Neuronal stem cell (in vitro differentiated cells): Measurements from ENCODE around the gene ZDHHC24.

Experiments
- DNase-seq: peaks from one replicate; pipeline ENCODE4 v3.0.0-alpha.2; 2013; ENCODE audit warnings: low spot score
- H2AFZ ChIP-seq: one replicate; pipeline ENCODE4 v1.6.1; 2013; ENCODE audit warnings: mild to moderate bottlenecking, low read length, inconsistent platforms
- H2AK5ac ChIP-seq: 2 replicates; pipeline ENCODE4 v1.6.1; 2013; ENCODE audit warnings: low read depth, mild to moderate bottlenecking, inconsistent platforms, low read length, moderate library complexity, mixed read lengths
- H2BK120ac ChIP-seq: 2 replicates; pipeline ENCODE4 v1.6.1; 2013; ENCODE audit warnings: low read depth, mild to moderate bottlenecking, inconsistent platforms, low read length, moderate library complexity, mixed read lengths
- H2BK12ac ChIP-seq: one replicate; pipeline ENCODE4 v1.6.1; 2013; ENCODE audit warnings: low read length, inconsistent platforms
- H2BK15ac ChIP-seq: 2 replicates; pipeline ENCODE4 v1.6.1; 2013; ENCODE audit warnings: mild to moderate bottlenecking, low read length, inconsistent platforms, mixed read lengths
- H2BK5ac ChIP-seq: one replicate; pipeline ENCODE4 v1.6.1; 2013; ENCODE audit warnings: inconsistent platforms, mild to moderate bottlenecking, low read length, moderate library complexity
- H3K14ac ChIP-seq: one replicate; pipeline ENCODE4 v1.6.1; 2013; ENCODE audit warnings: low read length, inconsistent platforms
- H3K18ac ChIP-seq: 2 replicates; pipeline ENCODE4 v1.6.1; 2013; ENCODE audit warnings: low read length, inconsistent platforms
- H3K23ac ChIP-seq: 2 replicates; pipeline ENCODE4 v1.6.1; 2013; ENCODE audit warnings: low read depth, mild to moderate bottlenecking, mixed read lengths, low read length, inconsistent platforms; ENCODE audit not compliant: poor library complexity
- H3K27ac ChIP-seq: replicated peaks from 3 replicates; pipeline ENCODE4 v1.5.1; 2013; ENCODE audit warnings: low read length, inconsistent platforms
- H3K27me3 ChIP-seq, 3 experiments: 2 replicates each; pipeline ENCODE4 v1.6.1; 2013; ENCODE audit warnings: low read length in 3 of 3, mild to moderate bottlenecking in 2 of 3, inconsistent platforms in 1 of 3, low read depth in 1 of 3, mixed read lengths in 1 of 3, moderate library complexity in 1 of 3; ENCODE audit not compliant: control insufficient read depth in 3 of 3, insufficient read depth in 3 of 3
- H3K36me3 ChIP-seq, 2 donors: replicated peaks in 1 of 2; 2 replicates each; pipeline ENCODE4 v1.6.1; 2013; ENCODE audit warnings: low read length in 2 of 2; ENCODE audit not compliant: control insufficient read depth in 2 of 2, insufficient read depth in 2 of 2
- H3K4ac ChIP-seq: 2 replicates; pipeline ENCODE4 v1.6.1; 2013; ENCODE audit warnings: inconsistent platforms, mild to moderate bottlenecking, low read length, moderate library complexity
- H3K4me1 ChIP-seq, 2 donors: 1 replicate in 1 of 2; 2 replicates in 1 of 2; pipeline ENCODE4 v1.6.1; 2013; ENCODE audit warnings: low read length in 2 of 2, low read depth in 1 of 2; ENCODE audit not compliant: control insufficient read depth in 2 of 2, insufficient read depth in 1 of 2
- H3K4me2 ChIP-seq: one replicate; pipeline ENCODE4 v1.6.1; 2013; ENCODE audit warnings: mild to moderate bottlenecking, low read length, inconsistent platforms; ENCODE audit not compliant: insufficient read depth, poor library complexity, severe bottlenecking
- H3K4me3 ChIP-seq, 2 donors: 2 replicates each; pipeline ENCODE4 v1.5.1; 2013; ENCODE audit warnings: low read length in 2 of 2, mild to moderate bottlenecking in 2 of 2, inconsistent platforms in 1 of 2, moderate library complexity in 1 of 2
- H3K79me1 ChIP-seq: one replicate; pipeline ENCODE4 v1.6.1; 2013; ENCODE audit warnings: low read depth, mild to moderate bottlenecking, inconsistent platforms, low read length, moderate library complexity
- H3K9ac ChIP-seq: one replicate; pipeline ENCODE4 v1.6.1; 2013; ENCODE audit warnings: mild to moderate bottlenecking, low read depth, low read length, inconsistent platforms; ENCODE audit not compliant: poor library complexity
- H3K9me3 ChIP-seq, 2 donors: replicated peaks in 1 of 2; 2 replicates each; pipeline versions ENCODE3 to v1.6.1; 2013; ENCODE audit warnings: low read length in 2 of 2, mild to moderate bottlenecking in 2 of 2, inconsistent platforms in 1 of 2, low read depth in 1 of 2, mixed read lengths in 1 of 2, moderate library complexity in 1 of 2; ENCODE audit not compliant: control insufficient read depth in 2 of 2, insufficient read depth in 1 of 2
- H4K8ac ChIP-seq: one replicate; pipeline ENCODE4 v1.6.1; 2013; ENCODE audit warnings: low read depth, mild to moderate bottlenecking, inconsistent platforms, low read length, moderate library complexity
- H4K91ac ChIP-seq: one replicate; pipeline ENCODE4 v1.6.1; 2013; ENCODE audit warnings: low read length, low read depth, mild to moderate bottlenecking, inconsistent platforms; ENCODE audit not compliant: poor library complexity
- WGBS, 2 donors: extraction: QIAGEN DNeasy Blood & Tissue Kit; methylation state at CpG; one replicate each; pipeline ENCODE4 v1.1.7; 2013; ENCODE audit warnings: missing lambda C conversion rate in 2 of 2, mixed read lengths in 1 of 2; ENCODE audit not compliant: insufficient read length in 2 of 2, insufficient replicate concordance in 1 of 2; ENCODE audit errors: extremely low coverage in 2 of 2; 5-methylcytosine and 5-hydroxymethylcytosine counted together

Gene ZDHHC24

DNA sequence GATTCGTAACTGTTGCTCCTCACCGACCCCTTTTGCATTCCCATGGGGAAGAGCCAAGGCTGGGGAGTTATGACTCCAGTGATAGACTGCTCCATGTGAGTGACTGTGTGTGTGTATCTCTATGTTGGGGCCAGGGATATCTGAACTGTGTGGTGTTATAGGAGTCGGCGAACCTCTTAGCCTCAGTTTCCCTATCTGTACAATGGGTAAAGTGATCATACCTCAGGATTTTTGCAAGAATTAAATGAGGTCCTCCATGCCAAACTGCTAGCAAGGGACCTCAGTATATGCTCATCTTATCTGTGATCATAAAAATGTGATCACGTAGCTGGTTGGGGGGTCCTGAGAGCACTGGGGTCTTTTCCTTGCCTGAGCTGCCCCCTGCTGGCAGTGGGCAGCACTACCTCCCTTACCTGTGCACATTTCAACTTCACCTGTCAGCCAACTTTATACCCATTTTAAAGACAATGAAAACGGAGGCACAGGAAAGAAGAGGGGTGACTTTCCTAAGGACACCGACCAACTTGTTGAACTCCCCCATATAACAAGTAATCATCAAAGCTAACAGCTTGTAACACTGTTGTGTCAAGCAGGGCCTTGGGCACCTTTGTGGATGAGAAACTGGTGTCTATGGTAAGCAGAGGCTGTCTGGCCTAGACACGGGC lies 67.0 kb downstream of the ZDHHC24 start:
- Histone ChIP-seq H2BK120ac (no peak overlapping the region), H3K9me3 (no peaks in the 10 kb centered on the region), H3K79me1 (peaks cover 4% of the 10 kb centered on the region), H3K4me1 (peaks cover 0 to 15% of the 10 kb centered on the region in 2 donors), H3K9ac (peak overlapping the region; percentile 91), H3K36me3 (peaks cover 13 to 38% of the 10 kb centered on the region in 2 donors), H3K27ac (no peak overlapping the region), H2BK12ac (no peak overlapping the region), H3K4ac (no peak overlapping the region), H4K8ac (no peak overlapping the region), H3K4me2 (peak overlapping the region; percentile 81), H3K27me3 (no peaks in the 10 kb centered on the region), H3K23ac (peak overlapping the region; percentile 50), H3K4me3 (peak overlapping the region; percentile 92), H2AFZ (no peak overlapping the region), H3K18ac (no peak overlapping the region), H2BK15ac (no peak overlapping the region), H4K91ac (no peak overlapping the region), H3K14ac (no peak overlapping the region), H2BK5ac (no peak overlapping the region), H2AK5ac (peak overlapping the region; percentile 95)
- WGBS, 2 donors, result no CpG with 5 or more reads among the region's 8 CpGs
- no peak for DNase-seq

DNA sequence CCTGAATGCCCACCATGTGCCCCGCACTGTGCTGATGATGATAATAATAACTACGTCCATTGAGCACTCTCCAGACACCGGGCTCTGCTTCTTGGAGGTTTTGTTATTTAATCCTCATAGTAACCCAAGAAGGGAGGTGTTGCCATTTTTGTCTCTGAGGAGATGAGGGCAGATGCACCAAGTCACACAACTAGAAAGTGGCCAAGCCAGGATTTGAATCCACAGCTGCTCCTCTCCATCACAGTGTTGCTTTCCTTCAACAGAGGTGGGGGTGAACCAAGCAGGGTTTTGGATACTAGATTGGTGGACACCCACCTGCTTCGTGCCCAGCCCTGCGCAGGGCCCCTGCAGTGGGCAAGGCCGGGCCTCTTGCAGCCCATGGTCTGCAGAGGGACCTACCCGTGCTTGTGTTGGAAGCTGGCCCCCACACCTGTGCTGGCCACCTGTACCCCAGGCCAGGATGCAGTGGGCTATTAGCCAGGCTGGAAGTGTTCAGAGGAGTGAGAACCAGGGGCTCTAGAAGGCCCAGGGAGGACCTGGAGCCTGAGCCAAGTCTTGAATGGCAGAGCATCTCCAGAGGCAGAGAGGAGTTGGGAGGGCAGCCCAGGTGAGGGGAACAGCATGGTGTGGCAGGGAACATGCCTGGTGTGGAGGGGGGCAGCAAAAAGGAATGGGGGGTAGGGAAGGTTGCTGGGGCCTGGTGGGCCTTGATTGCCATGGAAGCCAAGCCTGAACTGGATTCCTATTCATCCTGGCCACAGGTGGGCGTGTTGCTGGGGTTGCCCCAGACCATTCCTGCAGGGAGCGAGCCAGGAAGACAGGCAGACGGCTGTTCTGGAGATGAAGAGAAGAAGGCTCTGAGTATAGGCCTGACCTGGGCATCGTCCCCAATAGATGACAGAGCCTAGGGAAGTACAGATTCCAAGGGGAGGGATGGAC lies 68.3 kb downstream of the ZDHHC24 start:
- Histone ChIP-seq H3K9ac (peak overlapping the region; percentile 18), H3K18ac (no peak overlapping the region), H3K27me3 (no peaks in the 10 kb centered on the region), H2AK5ac (no peak overlapping the region), H3K9me3 (no peaks in the 10 kb centered on the region), H3K4me1 (peaks cover 0 to 15% of the 10 kb centered on the region in 2 donors), H2BK120ac (no peak overlapping the region), H3K23ac (no peak overlapping the region), H3K36me3 (peaks cover 20 to 44% of the 10 kb centered on the region in 2 donors), H2BK5ac (no peak overlapping the region), H2AFZ (no peak overlapping the region), H4K91ac (no peak overlapping the region), H2BK15ac (no peak overlapping the region), H3K27ac (no peak overlapping the region), H4K8ac (no peak overlapping the region), H2BK12ac (no peak overlapping the region), H3K4me3 (no peak overlapping the region), H3K79me1 (peaks cover 4% of the 10 kb centered on the region), H3K4me2 (no peak overlapping the region), H3K4ac (no peak overlapping the region), H3K14ac (no peak overlapping the region)
- no CpG with 5 or more reads among the region's 11 CpGs for WGBS, 2 donors
- no peak for DNase-seq

DNA sequence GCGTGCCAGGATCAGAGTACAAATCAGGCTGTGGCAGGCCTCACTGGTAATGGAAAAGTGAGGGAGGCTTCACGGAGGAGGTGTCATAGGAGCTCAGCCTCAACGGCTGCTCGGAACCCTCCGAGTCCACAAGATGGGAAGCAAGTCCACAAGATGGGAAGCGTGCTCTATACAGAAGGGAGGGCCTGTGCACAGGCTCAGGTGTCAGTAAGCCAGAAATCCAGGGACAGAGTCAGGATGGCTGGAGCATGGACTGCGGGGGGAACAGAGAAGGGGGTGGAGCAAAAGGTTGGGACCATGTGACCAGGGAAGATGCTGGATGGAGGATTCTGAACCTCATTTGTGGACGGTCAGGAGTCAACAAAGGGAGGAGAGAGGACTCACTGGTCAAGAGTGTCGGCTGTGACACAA lies 69.0 kb downstream of the ZDHHC24 start:
- H3K27me3 ChIP-seq, result no peaks in the 10 kb centered on the region
- H3K36me3 ChIP-seq, result peaks cover 24 to 47% of the 10 kb centered on the region in 2 donors
- H3K4me1 ChIP-seq, result peaks cover 0 to 15% of the 10 kb centered on the region in 2 donors
- no peak overlapping the region for H3K4me2 ChIP-seq
- H4K8ac ChIP-seq, result peak overlapping the region; percentile 66
- no peak for DNase-seq
- H2BK15ac ChIP-seq, result no peak overlapping the region
- no peak overlapping the region for H3K14ac ChIP-seq
- no peak overlapping the region for H3K4me3 ChIP-seq
- H2BK12ac ChIP-seq, result no peak overlapping the region
- peak overlapping the region; percentile 53 for H3K9ac ChIP-seq
- H3K9me3 ChIP-seq, result no peaks in the 10 kb centered on the region
- no peak overlapping the region for H4K91ac ChIP-seq
- WGBS, 2 donors, result no CpG with 5 or more reads among the region's 9 CpGs
- peak overlapping the region; percentile 30 for H3K27ac ChIP-seq
- H2BK5ac ChIP-seq, result no peak overlapping the region
- no peak overlapping the region for H3K18ac ChIP-seq
- no peak overlapping the region for H3K23ac ChIP-seq
- no peak overlapping the region for H2AFZ ChIP-seq
- no peak overlapping the region for H2BK120ac ChIP-seq
- peaks cover 4% of the 10 kb centered on the region for H3K79me1 ChIP-seq
- H3K4ac ChIP-seq, result no peak overlapping the region
- H2AK5ac ChIP-seq, result peak overlapping the region; percentile 57
